ENCODE results near the gene CLDN4. TPM values are rescaled to one million over a fixed set of nuclear protein-coding genes. Genes with fewer than 3 reads are reported as not detected.

CLDN4 gene
- total RNA-seq, 1 experiment from 2014 or later = 32.0 TPM

GRCh38 chr7:73832806-73833205 lies 2.0 kb downstream of the CLDN4 start:
- ChIA-PET CTCF (interaction anchor here (0.6 to 7.9 kb wide), 8 partner anchors 9 to 226 kb away, joined by 3 to 68 read pairs (median 4); partner anchors contain the start of gene METTL27), POLR2A (interaction anchor here (0.6 to 5.7 kb wide), 10 partner anchors 9 to 250 kb away, joined by 3 to 91 read pairs (median 6); partner anchors contain the start of genes ABHD11, LIMK1 and METTL27)
- Mint-ChIP-seq H3K27me3 (ENCODE audit: low read depth) (no peaks in the 10 kb centered on the region; the same call in 1 of the 2 replicates), H3K36me3 (peaks cover 5% of the 10 kb centered on the region), H3K27ac (peak overlapping the region; percentile 84; the same call in 1 of the 2 replicates), H3K4me3 (peak overlapping the region; percentile 74), H3K4me1 (peaks cover 58% of the 10 kb centered on the region), H3K9me3 (no peaks in the 10 kb centered on the region)
- DNase-seq (ENCODE audit: low spot score) = no peak
- ATAC-seq = no peak
- TF ChIP-seq, protein P1, sequence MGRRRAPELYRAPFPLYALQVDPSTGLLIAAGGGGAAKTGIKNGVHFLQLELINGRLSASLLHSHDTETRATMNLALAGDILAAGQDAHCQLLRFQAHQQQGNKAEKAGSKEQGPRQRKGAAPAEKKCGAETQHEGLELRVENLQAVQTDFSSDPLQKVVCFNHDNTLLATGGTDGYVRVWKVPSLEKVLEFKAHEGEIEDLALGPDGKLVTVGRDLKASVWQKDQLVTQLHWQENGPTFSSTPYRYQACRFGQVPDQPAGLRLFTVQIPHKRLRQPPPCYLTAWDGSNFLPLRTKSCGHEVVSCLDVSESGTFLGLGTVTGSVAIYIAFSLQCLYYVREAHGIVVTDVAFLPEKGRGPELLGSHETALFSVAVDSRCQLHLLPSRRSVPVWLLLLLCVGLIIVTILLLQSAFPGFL (CRISPR knock-in tag; IDR thresholded peaks at IDR 0.05; ENCODE audit: borderline replicate concordance) = no peak
- TF ChIP-seq TCF7 (CRISPR knock-in tag; IDR thresholded peaks at IDR 0.05; ENCODE audit: low read depth) (no peak), CREB1 (CRISPR knock-in tag; IDR thresholded peaks at IDR 0.05) (no peak), NFE2L1 (CRISPR knock-in tag; IDR thresholded peaks at IDR 0.05) (no peak), CBFB (CRISPR knock-in tag; IDR thresholded peaks at IDR 0.05; ENCODE audit: low read depth) (no peak)

DNA sequence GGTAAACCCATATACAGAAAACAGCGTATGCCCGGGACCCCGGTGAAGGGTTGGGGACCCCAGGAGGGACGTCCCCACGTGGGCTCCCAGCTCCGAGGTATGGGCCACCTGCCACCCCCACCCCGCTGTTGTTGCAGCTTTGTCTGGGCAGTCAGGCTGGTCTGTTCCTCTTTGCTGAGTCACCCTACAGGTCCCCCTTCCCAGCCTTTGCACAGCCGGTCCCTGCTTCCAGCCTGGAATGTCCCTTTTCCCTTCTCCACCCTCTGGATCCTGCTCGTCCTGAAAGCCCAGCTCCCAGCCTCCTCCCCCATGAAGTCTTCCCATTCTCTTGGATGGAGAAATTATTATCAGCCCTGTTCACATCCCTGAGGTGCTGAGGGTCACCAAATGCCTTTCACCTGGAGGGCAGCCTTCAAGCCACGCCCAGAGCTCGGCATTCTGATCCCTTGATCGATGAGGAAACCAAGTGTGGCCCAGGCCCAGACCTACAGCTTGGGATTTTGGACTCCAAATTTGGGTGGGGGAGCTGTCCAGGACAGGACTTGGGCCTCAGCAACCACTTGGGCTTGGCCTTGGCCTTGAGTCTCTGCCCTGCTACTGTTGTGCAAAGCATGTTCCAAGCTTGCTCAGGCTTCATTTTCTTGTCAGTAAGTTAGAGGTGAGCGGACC lies 2.6 kb downstream of the CLDN4 start:
- H3K4me3 Mint-ChIP-seq = peak overlapping the region; percentile 8
- POLR2A ChIA-PET = interaction anchor here (0.5 to 5.7 kb wide), 12 partner anchors 9 to 250 kb away, joined by 3 to 91 read pairs (median 4); partner anchors contain the start of genes ABHD11, LIMK1 and METTL27
- H3K36me3 Mint-ChIP-seq = peaks cover 5% of the 10 kb centered on the region
- H3K9me3 Mint-ChIP-seq = no peaks in the 10 kb centered on the region
- no peaks in the 10 kb centered on the region; the same call in 1 of the 2 replicates for H3K27me3 Mint-ChIP-seq (ENCODE audit: low read depth)
- peaks cover 56% of the 10 kb centered on the region for H3K4me1 Mint-ChIP-seq
- peak; percentile 4; the same call in 1 of the 2 replicates for ATAC-seq
- DNase-seq (ENCODE audit: low spot score) = no peak
- CTCF ChIA-PET = interaction anchor here (0.7 to 7.9 kb wide), 9 partner anchors 8 to 227 kb away, joined by 3 to 68 read pairs (median 3); partner anchors contain the start of gene METTL27
- peak overlapping the region; percentile 96 for H3K27ac Mint-ChIP-seq
- TF ChIP-seq ZNF416 (CRISPR knock-in tag; IDR thresholded peaks at IDR 0.05) (peak; percentile 25; the same call in 1 of the 2 replicates), NFE2L1 (CRISPR knock-in tag; IDR thresholded peaks at IDR 0.05) (peak; percentile 98), ZNF396 (CRISPR knock-in tag; IDR thresholded peaks at IDR 0.05; ENCODE audit: borderline replicate concordance) (no peak)

GRCh38 chr7:73834626-73835191 lies 3.9 kb downstream of the CLDN4 start:
- POLR2A ChIA-PET = interaction anchor here (0.8 to 0.9 kb wide), 2 partner anchors 13 to 15 kb away, joined by 4 to 5 read pairs; no protein-coding TSS in a partner anchor
- Mint-ChIP-seq H3K4me1 (peaks cover 52% of the 10 kb centered on the region), H3K27ac (no peak overlapping the region), H3K36me3 (peaks cover 5% of the 10 kb centered on the region), H3K9me3 (no peaks in the 10 kb centered on the region), H3K27me3 (ENCODE audit: low read depth) (no peaks in the 10 kb centered on the region), H3K4me3 (no peak overlapping the region)
- ATAC-seq (no peak), DNase-seq (ENCODE audit: low spot score) (no peak)
- CTCF ChIA-PET = interaction anchor here (1.1 to 2.9 kb wide), 2 partner anchors 10 to 24 kb away, joined by 3 to 28 read pairs; no protein-coding TSS in a partner anchor
- TF ChIP-seq, protein P2, sequence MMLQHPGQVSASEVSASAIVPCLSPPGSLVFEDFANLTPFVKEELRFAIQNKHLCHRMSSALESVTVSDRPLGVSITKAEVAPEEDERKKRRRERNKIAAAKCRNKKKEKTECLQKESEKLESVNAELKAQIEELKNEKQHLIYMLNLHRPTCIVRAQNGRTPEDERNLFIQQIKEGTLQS (CRISPR knock-in tag; conservative IDR thresholded peaks at IDR 0.05) = no peak
- TF ChIP-seq, protein P3, sequence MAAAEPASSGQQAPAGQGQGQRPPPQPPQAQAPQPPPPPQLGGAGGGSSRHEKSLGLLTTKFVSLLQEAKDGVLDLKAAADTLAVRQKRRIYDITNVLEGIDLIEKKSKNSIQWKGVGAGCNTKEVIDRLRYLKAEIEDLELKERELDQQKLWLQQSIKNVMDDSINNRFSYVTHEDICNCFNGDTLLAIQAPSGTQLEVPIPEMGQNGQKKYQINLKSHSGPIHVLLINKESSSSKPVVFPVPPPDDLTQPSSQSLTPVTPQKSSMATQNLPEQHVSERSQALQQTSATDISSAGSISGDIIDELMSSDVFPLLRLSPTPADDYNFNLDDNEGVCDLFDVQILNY (CRISPR knock-in tag; IDR thresholded peaks at IDR 0.05) = no peak
- TF ChIP-seq, protein P4, sequence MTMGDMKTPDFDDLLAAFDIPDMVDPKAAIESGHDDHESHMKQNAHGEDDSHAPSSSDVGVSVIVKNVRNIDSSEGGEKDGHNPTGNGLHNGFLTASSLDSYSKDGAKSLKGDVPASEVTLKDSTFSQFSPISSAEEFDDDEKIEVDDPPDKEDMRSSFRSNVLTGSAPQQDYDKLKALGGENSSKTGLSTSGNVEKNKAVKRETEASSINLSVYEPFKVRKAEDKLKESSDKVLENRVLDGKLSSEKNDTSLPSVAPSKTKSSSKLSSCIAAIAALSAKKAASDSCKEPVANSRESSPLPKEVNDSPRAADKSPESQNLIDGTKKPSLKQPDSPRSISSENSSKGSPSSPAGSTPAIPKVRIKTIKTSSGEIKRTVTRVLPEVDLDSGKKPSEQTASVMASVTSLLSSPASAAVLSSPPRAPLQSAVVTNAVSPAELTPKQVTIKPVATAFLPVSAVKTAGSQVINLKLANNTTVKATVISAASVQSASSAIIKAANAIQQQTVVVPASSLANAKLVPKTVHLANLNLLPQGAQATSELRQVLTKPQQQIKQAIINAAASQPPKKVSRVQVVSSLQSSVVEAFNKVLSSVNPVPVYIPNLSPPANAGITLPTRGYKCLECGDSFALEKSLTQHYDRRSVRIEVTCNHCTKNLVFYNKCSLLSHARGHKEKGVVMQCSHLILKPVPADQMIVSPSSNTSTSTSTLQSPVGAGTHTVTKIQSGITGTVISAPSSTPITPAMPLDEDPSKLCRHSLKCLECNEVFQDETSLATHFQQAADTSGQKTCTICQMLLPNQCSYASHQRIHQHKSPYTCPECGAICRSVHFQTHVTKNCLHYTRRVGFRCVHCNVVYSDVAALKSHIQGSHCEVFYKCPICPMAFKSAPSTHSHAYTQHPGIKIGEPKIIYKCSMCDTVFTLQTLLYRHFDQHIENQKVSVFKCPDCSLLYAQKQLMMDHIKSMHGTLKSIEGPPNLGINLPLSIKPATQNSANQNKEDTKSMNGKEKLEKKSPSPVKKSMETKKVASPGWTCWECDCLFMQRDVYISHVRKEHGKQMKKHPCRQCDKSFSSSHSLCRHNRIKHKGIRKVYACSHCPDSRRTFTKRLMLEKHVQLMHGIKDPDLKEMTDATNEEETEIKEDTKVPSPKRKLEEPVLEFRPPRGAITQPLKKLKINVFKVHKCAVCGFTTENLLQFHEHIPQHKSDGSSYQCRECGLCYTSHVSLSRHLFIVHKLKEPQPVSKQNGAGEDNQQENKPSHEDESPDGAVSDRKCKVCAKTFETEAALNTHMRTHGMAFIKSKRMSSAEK (CRISPR knock-in tag; IDR thresholded peaks at IDR 0.05; ENCODE audit: borderline replicate concordance) = no peak
- no peak for TF ChIP-seq FOXJ3 (CRISPR knock-in tag; IDR thresholded peaks at IDR 0.05; ENCODE audit: borderline replicate concordance)
- TF ChIP-seq ATF1 (CRISPR knock-in tag; IDR thresholded peaks at IDR 0.05) = no peak
- no peak for TF ChIP-seq ZNF121 (CRISPR knock-in tag; IDR thresholded peaks at IDR 0.05)
- TF ChIP-seq SOX15 (CRISPR knock-in tag; IDR thresholded peaks at IDR 0.05) = no peak
- no peak for TF ChIP-seq GTF2I (CRISPR knock-in tag; conservative IDR thresholded peaks at IDR 0.05)
- no peak for TF ChIP-seq MYBL2 (CRISPR knock-in tag; IDR thresholded peaks at IDR 0.05)
- TF ChIP-seq AFF4 (CRISPR knock-in tag; IDR thresholded peaks at IDR 0.05; ENCODE audit: borderline replicate concordance) = no peak
- no peak for TF ChIP-seq FOXK1 (CRISPR knock-in tag; IDR thresholded peaks at IDR 0.05)
- no peak for TF ChIP-seq ZNF219 (CRISPR knock-in tag; IDR thresholded peaks at IDR 0.05; ENCODE audit: borderline replicate concordance)
- TF ChIP-seq NFYB (CRISPR knock-in tag; conservative IDR thresholded peaks at IDR 0.05; ENCODE audit: low read depth) = no peak
